ENCODE data around the gene RBMS3. TPM values are rescaled to one million over a fixed set of nuclear protein-coding genes. Genes with fewer than 3 reads are reported as not detected.

RBMS3 gene
- total and polyA plus RNA-seq, 12 donors, result 8.7 to 90.1 (median 51.2) TPM

GRCh38 chr3:29958816-29959215 lies 677.9 kb downstream of the RBMS3 start:
- no peak for DNase-seq
- no peak for TF ChIP-seq POLR2A (IDR thresholded peaks at IDR 0.05)
- no peak for TF ChIP-seq CTCF (IDR thresholded peaks at IDR 0.05)
- H3K4me3 ChIP-seq, result no peak overlapping the region
- WGBS, 4 donors, result 85 to 89% (median 87%) methylated on average over 1 of the region's 1 CpG
- no peaks in the 10 kb centered on the region for H3K36me3 ChIP-seq (replicated peaks in 1 of 2)
- H3K27ac ChIP-seq, result no peak overlapping the region
- intact Hi-C loops (cut with DNase I), result no loop called here
- peaks cover 0 to 4% of the 10 kb centered on the region in 2 donors for H3K4me1 ChIP-seq (replicated peaks in 1 of 2)
- no peaks in the 10 kb centered on the region for H3K9me3 ChIP-seq (replicated peaks in 1 of 3)
- H3K27me3 ChIP-seq, result no peaks in the 10 kb centered on the region

GRCh38 chr3:29971895-29972294 lies 691.0 kb downstream of the RBMS3 start:
- Histone ChIP-seq H3K36me3 (replicated peaks in 1 of 2) (no peaks in the 10 kb centered on the region), H3K4me1 (replicated peaks in 1 of 2) (no peaks in the 10 kb centered on the region), H3K27me3 (no peaks in the 10 kb centered on the region), H3K4me3 (no peak overlapping the region), H3K9me3 (replicated peaks in 1 of 3) (no peaks in the 10 kb centered on the region), H3K27ac (no peak overlapping the region)
- intact Hi-C loops (cut with DNase I), result no loop called here
- TF ChIP-seq POLR2A (IDR thresholded peaks at IDR 0.05), result no peak
- no peak for TF ChIP-seq CTCF (IDR thresholded peaks at IDR 0.05)
- no peak for DNase-seq
- 65 to 79% (median 70%) methylated on average over 2 of the region's 2 CpGs for WGBS, 4 donors

- Histone ChIP-seq H3K36me3 (replicated peaks in 1 of 2) (no peaks in the 10 kb centered on the region), H3K27me3 (no peaks in the 10 kb centered on the region), H3K9me3 (replicated peaks in 1 of 3) (no peaks in the 10 kb centered on the region), H3K4me3 (no peak overlapping the region), H3K27ac (no peak overlapping the region), H3K4me1 (replicated peaks in 1 of 2) (no peaks in the 10 kb centered on the region)
- intact Hi-C loops (cut with DNase I), result no loop called here
- WGBS, 4 donors, result 49 to 60% (median 53%) methylated on average over 3 of the region's 3 CpGs
- TF ChIP-seq CTCF (IDR thresholded peaks at IDR 0.05) (no peak), POLR2A (IDR thresholded peaks at IDR 0.05) (no peak)
- no peak for DNase-seq
Observed at GRCh38 chr3:29972320-29972993, 691.6 kb downstream of the RBMS3 start.

- WGBS, 4 donors, result 90 to 100% (median 95%) methylated on average over 1 of the region's 1 CpG
Observed at GRCh38 chr3:29973763-29974162, 692.9 kb downstream of the RBMS3 start.

More at GRCh38 chr3:29973763-29974162, 692.9 kb downstream of the RBMS3 start:
- Histone ChIP-seq H3K9me3 (replicated peaks in 1 of 3) (no peaks in the 10 kb centered on the region), H3K27ac (no peak overlapping the region), H3K27me3 (no peaks in the 10 kb centered on the region), H3K4me3 (no peak overlapping the region), H3K4me1 (replicated peaks in 1 of 2) (peaks cover 0 to 4% of the 10 kb centered on the region in 2 donors), H3K36me3 (replicated peaks in 1 of 2) (no peaks in the 10 kb centered on the region)
- no peak for DNase-seq
- intact Hi-C loops (cut with DNase I), result no loop called here
- TF ChIP-seq CTCF (IDR thresholded peaks at IDR 0.05) (no peak), POLR2A (IDR thresholded peaks at IDR 0.05) (no peak)
